GM10248 (cell line): ENCODE data around the gene PNPLA1.

ENCODE experiments used
- CTCF ChIA-PET: fragments of 300-600 bp; sonication (Branson Sonifier 250); formaldehyde crosslinking; extraction: SDS; loops from one replicate; lab custom pipeline; 2021; ENCODE audit warnings: antibody characterized with exemption; lab: Yijun Ruan, JAX
- POLR2A ChIA-PET: fragments of 350-650 bp; sonication (Branson Sonifier 250); formaldehyde crosslinking; extraction: SDS; loops from one replicate; lab custom pipeline; 2020; ENCODE audit warnings: antibody characterized with exemption; lab: Yijun Ruan, JAX
- DNase-seq: peaks from one replicate; pipeline ENCODE4 v3.0.0; 2012; ENCODE audit errors: extremely low spot score
- CTCF ChIP-seq: IDR thresholded peaks from 2 replicates; pipeline ENCODE4 v1.5.1; 2012; ENCODE audit warnings: mild to moderate bottlenecking, low read depth; ENCODE audit errors: extremely low read depth, missing control alignments, control extremely low read depth

PNPLA1 gene

DNA sequence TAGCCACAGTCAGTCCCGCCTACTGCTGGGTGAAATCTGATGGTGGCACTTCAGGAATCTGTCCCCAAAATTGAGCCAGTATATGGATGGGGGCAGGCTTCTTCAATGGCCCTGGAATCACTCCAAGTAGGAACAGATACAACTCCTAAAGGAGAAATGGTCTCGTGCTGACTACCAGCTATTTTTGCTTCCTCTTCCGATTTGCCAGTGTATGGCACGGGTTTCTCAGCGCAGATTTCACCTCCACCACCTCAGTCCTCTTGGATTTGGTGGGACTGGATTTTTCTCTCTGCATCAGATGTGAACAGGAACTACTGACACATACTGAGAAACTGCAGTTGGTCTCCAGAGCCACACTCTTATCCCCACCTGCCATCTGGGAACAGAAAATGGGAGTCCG is 27.2 kb downstream of the PNPLA1 start:
- CTCF ChIA-PET = interaction anchor here (1.0 to 2.3 kb wide), 5 partner anchors 8 to 44 kb away, joined by 3 to 10 read pairs (median 4); no protein-coding TSS in a partner anchor
- no peak for DNase-seq
- no peak for TF ChIP-seq CTCF
- POLR2A ChIA-PET = no interaction called here

DNA sequence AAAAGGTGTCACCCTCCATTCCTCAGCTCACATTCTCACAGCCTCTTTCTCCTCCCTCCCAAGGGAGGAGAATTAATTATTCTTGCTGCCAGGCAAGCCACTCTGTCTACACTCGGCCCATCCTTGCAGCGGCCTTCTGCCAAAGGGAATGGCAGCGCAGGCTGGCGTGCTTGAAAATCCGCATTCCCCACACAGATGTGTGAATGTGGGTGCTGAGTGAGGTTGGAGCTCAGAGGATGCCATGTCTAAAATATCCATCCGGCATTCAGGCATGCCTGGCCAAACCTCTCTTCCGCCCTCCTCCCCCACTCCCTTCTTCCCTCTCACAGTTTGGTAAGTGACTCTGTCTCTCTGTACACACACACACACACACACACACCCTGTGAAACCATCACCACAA is 27.7 kb downstream of the PNPLA1 start:
- ChIA-PET POLR2A (no interaction called here), CTCF (interaction anchor here (1.2 to 2.3 kb wide), 4 partner anchors 8 to 43 kb away, joined by 3 to 10 read pairs (median 6); no protein-coding TSS in a partner anchor)
- DNase-seq = no peak
- no peak for TF ChIP-seq CTCF

DNA sequence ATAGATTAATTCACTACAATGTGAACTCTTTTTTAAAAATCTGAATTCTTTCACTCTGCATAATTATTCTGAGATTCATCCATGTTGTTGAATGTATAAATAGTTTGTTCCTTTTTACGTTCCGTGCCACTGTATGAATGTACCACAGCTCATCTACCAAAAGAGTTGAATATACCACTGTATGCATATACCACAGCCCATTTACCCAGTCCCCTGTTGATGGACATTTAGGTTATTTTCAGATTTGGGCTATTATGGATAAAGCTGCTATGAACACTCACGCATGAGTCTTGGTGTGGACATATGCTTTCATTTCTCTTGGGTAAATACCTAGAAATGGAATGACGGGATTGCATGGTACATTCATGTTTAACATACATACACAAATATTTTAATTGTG is 28.2 kb downstream of the PNPLA1 start:
- no peak for TF ChIP-seq CTCF
- ChIA-PET CTCF (interaction anchor here (1.2 kb wide), 1 partner anchor 20 kb away, joined by 3 read pairs; no protein-coding TSS in a partner anchor), POLR2A (no interaction called here)
- DNase-seq = no peak

DNA sequence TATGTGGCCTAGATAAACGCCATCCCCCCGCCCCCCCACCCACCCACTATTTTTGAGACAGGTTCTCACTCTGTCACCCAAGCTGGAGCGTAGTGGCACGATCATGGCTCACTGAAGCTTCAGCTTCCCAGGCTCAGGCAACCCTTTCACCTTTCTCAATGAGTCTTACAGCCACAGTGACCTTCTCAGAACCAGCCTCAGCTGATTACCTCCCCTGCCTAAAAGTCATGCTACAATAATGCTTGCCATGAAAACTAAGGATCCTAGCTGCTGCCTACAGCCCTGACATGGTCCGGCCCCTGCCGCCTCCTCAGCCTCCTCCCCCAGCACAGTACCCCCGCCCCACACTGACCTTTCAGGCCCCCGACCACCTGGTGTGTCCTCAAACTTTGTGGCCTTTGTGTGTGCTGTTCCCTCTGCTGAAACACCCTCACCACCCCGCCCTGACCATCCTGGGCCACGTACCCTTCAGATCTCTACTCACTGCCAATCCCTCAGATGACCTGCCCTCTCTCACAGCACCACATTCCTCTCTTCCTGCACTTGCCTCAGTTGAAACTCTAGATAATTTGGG is 31.3 kb downstream of the PNPLA1 start:
- DNase-seq = no peak
- CTCF ChIA-PET = interaction anchor here (0.7 to 14.2 kb wide), 6 partner anchors 9 to 59 kb away, joined by 3 to 227 read pairs (median 4); no protein-coding TSS in a partner anchor
- POLR2A ChIA-PET = no interaction called here
- no peak for TF ChIP-seq CTCF

- no peak for TF ChIP-seq CTCF
- ChIA-PET CTCF (interaction anchor here (0.6 to 14.2 kb wide), 51 partner anchors 10 to 974 kb away, joined by 3 to 227 read pairs (median 4); partner anchors contain the start of genes BNIP5 and MAPK14), POLR2A (no interaction called here)
- no peak for DNase-seq
Observed at GRCh38 chr6:36301781-36302180, 31.9 kb downstream of the PNPLA1 start.

DNA sequence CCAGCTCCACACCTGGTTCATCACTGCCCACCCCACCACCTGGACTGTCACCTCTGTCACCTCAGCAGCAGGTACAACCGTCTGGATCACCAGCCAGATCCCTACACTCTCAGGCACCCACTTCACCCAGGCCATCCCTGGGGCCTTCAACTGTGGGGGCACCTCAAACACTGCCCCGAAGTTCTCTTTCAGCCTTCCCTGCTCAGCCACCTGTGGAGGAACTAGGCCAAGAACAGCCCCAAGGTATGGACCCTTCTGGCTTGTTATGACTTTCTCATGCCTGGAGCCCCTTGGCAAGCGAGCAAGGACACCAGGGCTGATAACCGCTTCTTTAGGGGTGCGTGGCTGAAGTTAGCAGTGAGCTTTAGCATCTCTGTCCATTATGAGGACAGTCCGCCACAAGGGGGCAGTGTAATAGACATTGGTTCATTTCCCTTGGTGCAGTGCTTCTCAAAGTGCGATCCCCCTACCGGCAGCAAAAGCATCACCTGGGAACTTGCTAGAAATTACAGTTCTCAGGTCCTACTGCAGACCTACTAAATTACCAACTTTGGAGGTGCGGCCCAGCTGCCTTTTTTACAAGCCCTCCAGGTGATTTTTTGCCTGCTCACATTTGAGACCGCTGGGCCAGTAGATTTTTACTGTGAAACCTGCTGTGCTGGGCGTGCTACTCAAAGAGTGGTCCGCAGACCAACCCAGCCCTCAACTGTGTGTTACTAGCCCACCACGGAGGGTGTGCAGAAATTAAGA is 32.5 kb downstream of the PNPLA1 start:
- ChIA-PET POLR2A (no interaction called here), CTCF (interaction anchor here (0.6 to 14.2 kb wide), 52 partner anchors 9 to 975 kb away, joined by 3 to 227 read pairs (median 4); partner anchors contain the start of genes BNIP5 and MAPK14)
- DNase-seq = peak; percentile 89
- peak; percentile 87 for TF ChIP-seq CTCF
